ENCODE results near the gene MICU1.
"Not testable (repeated sequence)": the region's sequence is repeated elsewhere in the genome, so short reads cannot be mapped to it uniquely, and the experiment has no call there.

DNA sequence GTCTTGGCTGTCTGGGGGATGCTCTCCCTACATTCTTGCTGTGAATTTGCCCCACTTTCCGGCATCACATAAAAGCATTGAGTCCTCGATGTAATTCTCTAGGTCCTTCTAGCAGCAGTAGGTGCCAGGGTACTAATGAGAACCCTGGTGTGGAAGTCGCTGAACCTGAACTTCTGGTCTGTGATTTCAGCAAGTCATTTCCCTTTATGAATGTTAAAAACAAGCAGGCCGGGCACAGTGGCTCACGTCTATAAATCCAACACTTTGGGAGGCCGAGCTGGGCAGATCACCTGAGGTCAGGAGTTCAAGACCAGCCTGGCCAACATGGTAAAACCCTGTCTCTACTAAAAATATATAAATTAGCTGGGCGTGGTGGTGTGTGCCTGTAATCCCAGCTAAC, 240.9 kb downstream of the MICU1 start:
- TF ChIP-seq, protein P1, sequence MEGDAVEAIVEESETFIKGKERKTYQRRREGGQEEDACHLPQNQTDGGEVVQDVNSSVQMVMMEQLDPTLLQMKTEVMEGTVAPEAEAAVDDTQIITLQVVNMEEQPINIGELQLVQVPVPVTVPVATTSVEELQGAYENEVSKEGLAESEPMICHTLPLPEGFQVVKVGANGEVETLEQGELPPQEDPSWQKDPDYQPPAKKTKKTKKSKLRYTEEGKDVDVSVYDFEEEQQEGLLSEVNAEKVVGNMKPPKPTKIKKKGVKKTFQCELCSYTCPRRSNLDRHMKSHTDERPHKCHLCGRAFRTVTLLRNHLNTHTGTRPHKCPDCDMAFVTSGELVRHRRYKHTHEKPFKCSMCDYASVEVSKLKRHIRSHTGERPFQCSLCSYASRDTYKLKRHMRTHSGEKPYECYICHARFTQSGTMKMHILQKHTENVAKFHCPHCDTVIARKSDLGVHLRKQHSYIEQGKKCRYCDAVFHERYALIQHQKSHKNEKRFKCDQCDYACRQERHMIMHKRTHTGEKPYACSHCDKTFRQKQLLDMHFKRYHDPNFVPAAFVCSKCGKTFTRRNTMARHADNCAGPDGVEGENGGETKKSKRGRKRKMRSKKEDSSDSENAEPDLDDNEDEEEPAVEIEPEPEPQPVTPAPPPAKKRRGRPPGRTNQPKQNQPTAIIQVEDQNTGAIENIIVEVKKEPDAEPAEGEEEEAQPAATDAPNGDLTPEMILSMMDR (IDR thresholded peaks at IDR 0.05): not testable (repeated sequence)
- TF ChIP-seq POLR2A (IDR thresholded peaks at IDR 0.05): not testable (repeated sequence)
